ENCODE results near the gene TUBG1. TPM values are rescaled to one million over a fixed set of nuclear protein-coding genes. Genes with fewer than 3 reads are reported as not detected.
A peak's percentile ranks its signal among the peaks of the same experiment; 100 is the strongest.
"Not testable (repeated sequence)": the region's sequence is repeated elsewhere in the genome, so short reads cannot be mapped to it uniquely, and the experiment has no call there.

Gene TUBG1
- total RNA-seq, 2 experiments from 2014 or later: 113 to 114 TPM

GRCh38 chr17:42657824-42658588, 48.5 kb downstream of the TUBG1 start:
- Histone ChIP-seq H3K79me2 (ENCODE audit: insufficient read depth, low read depth, low read length) (no peaks in the 10 kb centered on the region), H3K9me3 (ENCODE audit: low read length) (peaks cover 5% of the 10 kb centered on the region; the same call in 1 of the 2 replicates), H3K36me3 (ENCODE audit: insufficient read depth, low read length) (no peaks in the 10 kb centered on the region), H3K9me2 (ENCODE audit: insufficient read depth, low read length) (no peaks in the 10 kb centered on the region), H3K4me2 (ENCODE audit: low read length) (peak overlapping the region; percentile 96), H4K20me1 (ENCODE audit: insufficient read depth, low read length) (no peaks in the 10 kb centered on the region), H3K27ac (ENCODE audit: low read depth, low read length, poor library complexity, severe bottlenecking) (no peak overlapping the region), H2AFZ (ENCODE audit: low read length) (peak overlapping the region; percentile 92; the same call in 1 of the 2 replicates), H3K4me1 (ENCODE audit: insufficient read depth, low read length, poor library complexity, severe bottlenecking) (peaks cover 17% of the 10 kb centered on the region), H3K4me3 (ENCODE audit: low read depth, low read length, poor library complexity, severe bottlenecking) (no peak overlapping the region)
- CTCF ChIA-PET (ENCODE audit: unreplicated experiment): interaction anchor here (1.1 kb wide), 1 partner anchor 19 kb away, joined by 3 read pairs; no protein-coding TSS in a partner anchor
- POLR2A ChIA-PET: interaction anchor here (1.0 to 1.4 kb wide), 3 partner anchors 13 to 40 kb away, joined by 3 to 4 read pairs (median 4); no protein-coding TSS in a partner anchor
- intact Hi-C loops (cut with micrococcal nuclease; ENCODE audit: unreplicated experiment): loop anchor here (2.0 to 5.0 kb wide), 2 partner anchors 17 to 41 kb away; no protein-coding TSS in a partner anchor
- BruUV-seq (replicated peaks): no TSS peak
- no peak for DNase-seq (ENCODE audit: low spot score)
- TF ChIP-seq, protein P1, sequence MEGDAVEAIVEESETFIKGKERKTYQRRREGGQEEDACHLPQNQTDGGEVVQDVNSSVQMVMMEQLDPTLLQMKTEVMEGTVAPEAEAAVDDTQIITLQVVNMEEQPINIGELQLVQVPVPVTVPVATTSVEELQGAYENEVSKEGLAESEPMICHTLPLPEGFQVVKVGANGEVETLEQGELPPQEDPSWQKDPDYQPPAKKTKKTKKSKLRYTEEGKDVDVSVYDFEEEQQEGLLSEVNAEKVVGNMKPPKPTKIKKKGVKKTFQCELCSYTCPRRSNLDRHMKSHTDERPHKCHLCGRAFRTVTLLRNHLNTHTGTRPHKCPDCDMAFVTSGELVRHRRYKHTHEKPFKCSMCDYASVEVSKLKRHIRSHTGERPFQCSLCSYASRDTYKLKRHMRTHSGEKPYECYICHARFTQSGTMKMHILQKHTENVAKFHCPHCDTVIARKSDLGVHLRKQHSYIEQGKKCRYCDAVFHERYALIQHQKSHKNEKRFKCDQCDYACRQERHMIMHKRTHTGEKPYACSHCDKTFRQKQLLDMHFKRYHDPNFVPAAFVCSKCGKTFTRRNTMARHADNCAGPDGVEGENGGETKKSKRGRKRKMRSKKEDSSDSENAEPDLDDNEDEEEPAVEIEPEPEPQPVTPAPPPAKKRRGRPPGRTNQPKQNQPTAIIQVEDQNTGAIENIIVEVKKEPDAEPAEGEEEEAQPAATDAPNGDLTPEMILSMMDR (conservative IDR thresholded peaks at IDR 0.05; ENCODE audit: low read length): no peak
- TF ChIP-seq EZH2phosphoT487 (IDR thresholded peaks at IDR 0.05; ENCODE audit: borderline replicate concordance, low read depth, low read length): no peak

DNA sequence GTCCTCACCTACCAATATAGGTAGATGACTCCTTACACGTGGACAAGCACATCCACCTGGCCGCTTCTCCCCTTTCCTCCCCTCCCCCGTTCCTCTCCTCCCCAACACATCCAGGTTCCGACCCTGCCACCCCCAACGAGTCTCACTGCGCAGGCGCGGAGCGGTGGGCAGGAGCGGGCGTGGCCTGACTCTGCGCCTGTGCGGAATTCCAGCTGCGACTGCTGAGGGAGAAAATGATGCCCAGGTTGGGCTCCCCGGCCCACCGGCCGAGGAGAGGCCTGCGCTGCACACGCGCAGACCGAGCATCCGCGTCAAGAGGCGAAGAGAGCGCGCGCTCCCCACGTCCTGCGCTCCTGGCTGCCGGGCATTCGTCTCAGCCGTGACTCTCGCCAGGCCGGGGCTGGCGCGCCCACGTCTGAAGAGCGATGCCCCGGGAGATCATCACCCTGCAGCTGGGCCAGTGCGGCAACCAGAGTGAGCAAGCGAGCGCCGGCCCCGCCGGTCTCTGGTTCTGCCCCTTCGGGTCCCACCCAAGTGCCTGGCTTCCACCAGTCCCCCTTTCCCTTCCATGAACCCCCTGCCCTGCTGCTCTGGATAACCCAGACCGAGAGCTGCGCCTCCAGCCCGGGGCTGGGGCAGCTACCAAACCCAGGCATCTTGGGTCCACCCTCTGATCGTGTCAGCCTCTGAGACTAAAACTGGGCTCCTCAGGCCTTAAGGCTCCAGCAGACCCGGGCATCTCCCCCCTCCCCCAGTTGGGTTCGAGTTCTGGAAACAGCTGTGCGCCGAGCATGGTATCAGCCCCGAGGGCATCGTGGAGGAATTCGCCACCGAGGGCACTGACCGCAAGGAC, 49.8 kb downstream of the TUBG1 start, which contains the start of gene TUBG2:
Gene TUBG2, plus strand, starts transcription at position 206 of the 853 bp plus-strand sequence. Its CDS starts 220 bp downstream, at position 426.
- BruUV-seq (replicated peaks): no TSS peak
- H3K27ac ChIP-seq (ENCODE audit: low read depth, low read length, poor library complexity, severe bottlenecking): no peak within 1 kb of the TSS
- peak within 1 kb of the TSS; percentile 96 for H3K4me2 ChIP-seq (ENCODE audit: low read length)
- DNase-seq (ENCODE audit: low spot score): peak; percentile 88
- no peaks in the 10 kb centered on the region for H3K36me3 ChIP-seq (ENCODE audit: insufficient read depth, low read length)
- H2AFZ ChIP-seq (ENCODE audit: low read length): peak within 1 kb of the TSS; percentile 92
- H3K4me1 ChIP-seq (ENCODE audit: insufficient read depth, low read length, poor library complexity, severe bottlenecking): peaks cover 17% of the 10 kb centered on the region
- intact Hi-C loops (cut with micrococcal nuclease; ENCODE audit: unreplicated experiment): loop anchor here (2.0 to 5.0 kb wide), 2 partner anchors 15 to 42 kb away; no protein-coding TSS in a partner anchor
- TF ChIP-seq, protein P1 (conservative IDR thresholded peaks at IDR 0.05; ENCODE audit: low read length): no peak
- TF ChIP-seq EZH2phosphoT487 (IDR thresholded peaks at IDR 0.05; ENCODE audit: borderline replicate concordance, low read depth, low read length): no peak
- no peaks in the 10 kb centered on the region for H3K9me2 ChIP-seq (ENCODE audit: insufficient read depth, low read length)
- no peaks in the 10 kb centered on the region for H3K79me2 ChIP-seq (ENCODE audit: insufficient read depth, low read depth, low read length)
- ChIA-PET CTCF (ENCODE audit: unreplicated experiment) (no interaction called here), POLR2A (interaction anchor here (1.0 to 1.4 kb wide), 5 partner anchors 18 to 51 kb away, joined by 3 to 7 read pairs (median 4); partner anchors contain the start of genes PLEKHH3, RETREG3 and TUBG1)
- peaks cover 5% of the 10 kb centered on the region; the same call in 1 of the 2 replicates for H3K9me3 ChIP-seq (ENCODE audit: low read length)
- H3K4me3 ChIP-seq (ENCODE audit: low read depth, low read length, poor library complexity, severe bottlenecking): peak within 1 kb of the TSS; percentile 70
- H4K20me1 ChIP-seq (ENCODE audit: insufficient read depth, low read length): no peaks in the 10 kb centered on the region

DNA sequence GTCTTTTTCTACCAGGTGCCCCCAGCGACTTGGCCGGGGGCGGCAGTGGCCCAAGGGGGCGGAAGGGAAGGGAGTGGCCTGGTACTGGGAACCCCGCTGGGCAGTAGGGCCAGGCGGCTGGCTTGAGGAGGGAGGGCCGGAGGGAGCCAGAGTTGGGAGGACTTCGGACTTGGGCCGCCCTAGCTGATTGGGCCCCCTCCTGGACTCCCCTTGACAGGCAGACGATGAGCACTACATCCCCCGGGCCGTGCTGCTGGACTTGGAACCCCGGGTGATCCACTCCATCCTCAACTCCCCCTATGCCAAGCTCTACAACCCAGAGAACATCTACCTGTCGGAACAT, 50.4 kb downstream of the TUBG1 start:
- intact Hi-C loops (cut with micrococcal nuclease; ENCODE audit: unreplicated experiment): loop anchor here (2.0 to 5.0 kb wide), 2 partner anchors 15 to 43 kb away; no protein-coding TSS in a partner anchor
- BruUV-seq (replicated peaks); CTCF ChIA-PET (ENCODE audit: unreplicated experiment): not testable (repeated sequence)

More for the DNA sequence above, 50.4 kb downstream of the TUBG1 start:
- H2AFZ ChIP-seq (ENCODE audit: low read length); H3K9me3 ChIP-seq (ENCODE audit: low read length); H3K9me2 ChIP-seq (ENCODE audit: insufficient read depth, low read length); H3K27ac ChIP-seq (ENCODE audit: low read depth, low read length, poor library complexity, severe bottlenecking); H3K36me3 ChIP-seq (ENCODE audit: insufficient read depth, low read length); H4K20me1 ChIP-seq (ENCODE audit: insufficient read depth, low read length); DNase-seq (ENCODE audit: low spot score); H3K79me2 ChIP-seq (ENCODE audit: insufficient read depth, low read depth, low read length): not testable (repeated sequence)
- H3K4me3 ChIP-seq (ENCODE audit: low read depth, low read length, poor library complexity, severe bottlenecking): peak overlapping the region; percentile 70
- H3K4me2 ChIP-seq (ENCODE audit: low read length): peak overlapping the region; percentile 96
- H3K4me1 ChIP-seq (ENCODE audit: insufficient read depth, low read length, poor library complexity, severe bottlenecking): peaks cover 17% of the 10 kb centered on the region
- POLR2A ChIA-PET: interaction anchor here (1.4 kb wide), 1 partner anchor 17 kb away, joined by 7 read pairs; the partner anchor contains the start of gene PLEKHH3
